ENCODE measurements around the gene ANKRD13C.

The ANKRD13C gene

GRCh38 chr1:70288166-70288565, 66.4 kb downstream of the ANKRD13C start:
- no peak for DNase-seq (ENCODE audit: low read depth)
- no peak for TF ChIP-seq CTCF (IDR thresholded peaks at IDR 0.05; ENCODE audit: low read depth, low read length, missing control alignments)
- no peak overlapping the region for H3K4me3 ChIP-seq (ENCODE audit: low read depth, low read length)
- in situ Hi-C loops (cut with HindIII; ENCODE audit: low sequenced_read_pairs) = no loop called here

- no peak for DNase-seq (ENCODE audit: low read depth)
- TF ChIP-seq CTCF (IDR thresholded peaks at IDR 0.05; ENCODE audit: low read depth, low read length, missing control alignments) = no peak
- no peak overlapping the region for H3K4me3 ChIP-seq (ENCODE audit: low read depth, low read length)
- in situ Hi-C loops (cut with HindIII; ENCODE audit: low sequenced_read_pairs) = no loop called here
These were observed 68.1 kb downstream of the ANKRD13C start for GRCh38 chr1:70286453-70286852.

- TF ChIP-seq CTCF (IDR thresholded peaks at IDR 0.05; ENCODE audit: low read depth, low read length, missing control alignments) = no peak
- DNase-seq (ENCODE audit: low read depth) = no peak
- in situ Hi-C loops (cut with HindIII; ENCODE audit: low sequenced_read_pairs) = no loop called here
- no peak overlapping the region for H3K4me3 ChIP-seq (ENCODE audit: low read depth, low read length)
These were observed 70.2 kb downstream of the ANKRD13C start for GRCh38 chr1:70284366-70284765.

- in situ Hi-C loops (cut with HindIII; ENCODE audit: low sequenced_read_pairs) = no loop called here
- TF ChIP-seq CTCF (IDR thresholded peaks at IDR 0.05; ENCODE audit: low read depth, low read length, missing control alignments) = no peak
- DNase-seq (ENCODE audit: low read depth) = no peak
- H3K4me3 ChIP-seq (ENCODE audit: low read depth, low read length) = no peak overlapping the region
These were observed 75.8 kb downstream of the ANKRD13C start for GRCh38 chr1:70278710-70279109.

GRCh38 chr1:70277875-70278274, 76.6 kb downstream of the ANKRD13C start:
- in situ Hi-C loops (cut with HindIII; ENCODE audit: low sequenced_read_pairs) = no loop called here
- DNase-seq (ENCODE audit: low read depth) = no peak
- no peak overlapping the region for H3K4me3 ChIP-seq (ENCODE audit: low read depth, low read length)
- TF ChIP-seq CTCF (IDR thresholded peaks at IDR 0.05; ENCODE audit: low read depth, low read length, missing control alignments) = no peak

GRCh38 chr1:70265946-70266345, 88.6 kb downstream of the ANKRD13C start:
- DNase-seq (ENCODE audit: low read depth) = no peak
- TF ChIP-seq CTCF (IDR thresholded peaks at IDR 0.05; ENCODE audit: low read depth, low read length, missing control alignments) = no peak
- no peak overlapping the region for H3K4me3 ChIP-seq (ENCODE audit: low read depth, low read length)
- in situ Hi-C loops (cut with HindIII; ENCODE audit: low sequenced_read_pairs) = no loop called here

- H3K4me3 ChIP-seq (ENCODE audit: low read depth, low read length) = no peak overlapping the region
- TF ChIP-seq CTCF (IDR thresholded peaks at IDR 0.05; ENCODE audit: low read depth, low read length, missing control alignments) = no peak
- no peak for DNase-seq (ENCODE audit: low read depth)
- in situ Hi-C loops (cut with HindIII; ENCODE audit: low sequenced_read_pairs) = no loop called here
These were observed 89.7 kb downstream of the ANKRD13C start for GRCh38 chr1:70264839-70265238.

All from astrocyte of the cerebellum (primary cell).